Karpas-422 (cell line): ENCODE results near the gene IL17F. TPM values are rescaled to one million over a fixed set of nuclear protein-coding genes. Genes with fewer than 3 reads are reported as not detected.
A peak's percentile ranks its signal among the peaks of the same experiment; 100 is the strongest.
"Not testable (repeated sequence)": the region's sequence is repeated elsewhere in the genome, so short reads cannot be mapped to it uniquely, and the experiment has no call there.

Experiments
- DNase-seq: peaks from one replicate; pipeline ENCODE4 v3.0.0-alpha.2; 2015
- H2AFZ ChIP-seq: fragments of 200-600 bp; sonication (generic); 2 replicates; pipeline ENCODE4 v1.6.1; 2014; ENCODE audit warnings: antibody characterized with exemption, low read length, mixed read lengths
- H3K27ac ChIP-seq: fragments of 200-600 bp; sonication (generic); 2 replicates; pipeline ENCODE4 v1.5.1; 2014; ENCODE audit warnings: mild to moderate bottlenecking, low read length, moderate library complexity
- H3K27me3 ChIP-seq: fragments of 200-600 bp; sonication (generic); 2 replicates; pipeline ENCODE4 v1.6.1; 2014; ENCODE audit warnings: low read length, mixed read lengths
- H3K36me3 ChIP-seq: fragments of 200-600 bp; sonication (generic); 2 replicates; pipeline ENCODE4 v1.6.1; 2014; ENCODE audit warnings: low read length, mixed read lengths; ENCODE audit not compliant: insufficient read depth
- H3K4me1 ChIP-seq: fragments of 200-600 bp; sonication (generic); 2 replicates; pipeline ENCODE4 v1.6.1; 2014; ENCODE audit warnings: mild to moderate bottlenecking, low read length, mixed read lengths
- H3K4me2 ChIP-seq: fragments of 200-600 bp; sonication (generic); 2 replicates; pipeline ENCODE4 v1.6.1; 2014; ENCODE audit warnings: low read length, low read depth, mild to moderate bottlenecking; ENCODE audit not compliant: poor library complexity, severe bottlenecking
- H3K4me3 ChIP-seq: fragments of 200-600 bp; sonication (generic); 2 replicates; pipeline ENCODE4 v1.5.1; 2014; ENCODE audit warnings: mild to moderate bottlenecking, antibody characterized with exemption, low read length, mixed read lengths
- H3K79me2 ChIP-seq: fragments of 200-600 bp; sonication (generic); 2 replicates; pipeline ENCODE4 v1.6.1; 2014; ENCODE audit warnings: mild to moderate bottlenecking, low read length, mixed read lengths
- H3K9ac ChIP-seq: fragments of 200-600 bp; sonication (generic); 2 replicates; pipeline ENCODE4 v1.6.0; 2014; ENCODE audit warnings: low read length
- H3K9me2 ChIP-seq: fragments of 200-600 bp; sonication (generic), shearing (Covaris generic); replicated peaks from 2 replicates; pipeline ENCODE4 v1.6.0; 2014; ENCODE audit warnings: mild to moderate bottlenecking, low read length, moderate library complexity; ENCODE audit not compliant: insufficient read depth
- H3K9me3 ChIP-seq: fragments of 300-700, 200-600 bp; sonication (generic); 2 replicates; pipeline ENCODE4 v1.6.1; 2014; ENCODE audit warnings: low read length, mixed read lengths
- H4K20me1 ChIP-seq: fragments of 200-600 bp; sonication (generic); 2 replicates; pipeline ENCODE4 v1.6.1; 2014; ENCODE audit warnings: mild to moderate bottlenecking, antibody characterized with exemption, low read length, low read depth; ENCODE audit not compliant: insufficient read depth
- total RNA-seq: library from RNA; depleted of rRNA; stranded (reverse); fragments of >200 nt; shearing (Covaris generic); gene quantifications from 2 replicates; pipeline ENCODE4 v1.2.3, GENCODE V29; 2014; ENCODE audit warnings: low replicate concordance

Gene IL17F
- total RNA-seq, 1 experiment from 2014 or later, result not detected

DNA sequence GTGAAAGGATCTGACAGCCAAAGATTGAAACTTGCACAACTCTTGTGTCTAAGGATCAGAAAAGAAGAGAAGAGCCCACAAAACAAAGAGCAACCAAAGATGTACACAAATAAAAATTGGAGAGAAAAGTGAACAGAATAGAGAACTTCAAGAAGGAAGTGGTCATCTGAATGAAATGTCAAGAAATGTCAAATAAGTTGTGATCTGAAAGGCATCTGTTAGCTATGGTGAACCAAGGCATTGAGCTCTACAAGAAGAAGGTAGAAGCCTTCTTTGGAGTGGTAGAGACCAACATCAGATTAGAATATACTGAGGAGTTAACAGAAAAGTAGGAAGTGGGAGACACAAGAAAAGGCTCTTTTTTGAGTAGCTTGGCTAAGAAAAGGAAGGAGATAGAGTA lies 28.5 kb downstream of the IL17F start:
- no peak overlapping the region for H3K9ac ChIP-seq
- H3K27me3 ChIP-seq, result no peaks in the 10 kb centered on the region
- no peaks in the 10 kb centered on the region for H3K9me2 ChIP-seq
- no peak overlapping the region for H3K4me3 ChIP-seq
- no peaks in the 10 kb centered on the region for H3K4me1 ChIP-seq
- DNase-seq, result no peak
- H3K9me3 ChIP-seq, result no peaks in the 10 kb centered on the region
- no peaks in the 10 kb centered on the region for H3K36me3 ChIP-seq
- no peak overlapping the region for H3K4me2 ChIP-seq
- no peak overlapping the region for H2AFZ ChIP-seq
- no peaks in the 10 kb centered on the region for H4K20me1 ChIP-seq
- no peaks in the 10 kb centered on the region for H3K79me2 ChIP-seq
- H3K27ac ChIP-seq, result no peak overlapping the region

DNA sequence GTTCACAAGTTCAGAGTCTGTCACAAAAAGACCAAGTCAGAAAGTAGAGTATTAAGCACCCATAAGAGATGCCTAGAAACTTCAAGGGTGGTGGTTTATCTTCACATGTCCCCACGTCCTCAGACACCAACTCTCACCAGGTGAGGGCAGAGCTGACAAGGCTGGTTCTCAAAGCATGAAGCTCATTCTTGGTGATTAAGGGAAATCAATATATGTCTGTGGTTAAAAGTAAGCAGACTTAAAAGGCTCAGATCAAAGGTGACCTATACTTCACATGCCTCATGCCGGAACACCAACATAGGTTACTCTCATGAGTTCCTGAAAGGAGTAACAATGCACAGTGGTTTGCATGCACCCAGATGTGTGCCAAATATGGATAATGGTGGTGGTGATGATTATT lies 31.2 kb downstream of the IL17F start:
- H2AFZ ChIP-seq, result no peak overlapping the region
- no peak overlapping the region for H3K9ac ChIP-seq
- H3K4me2 ChIP-seq, result no peak overlapping the region
- H3K36me3 ChIP-seq, result no peaks in the 10 kb centered on the region
- H3K27ac ChIP-seq, result no peak overlapping the region
- H3K9me3 ChIP-seq, result no peaks in the 10 kb centered on the region
- H3K27me3 ChIP-seq, result no peaks in the 10 kb centered on the region
- no peak overlapping the region for H3K4me3 ChIP-seq
- no peaks in the 10 kb centered on the region for H3K9me2 ChIP-seq
- H3K79me2 ChIP-seq, result no peaks in the 10 kb centered on the region
- no peak for DNase-seq
- peaks cover 10% of the 10 kb centered on the region for H3K4me1 ChIP-seq
- H4K20me1 ChIP-seq, result no peaks in the 10 kb centered on the region

DNA sequence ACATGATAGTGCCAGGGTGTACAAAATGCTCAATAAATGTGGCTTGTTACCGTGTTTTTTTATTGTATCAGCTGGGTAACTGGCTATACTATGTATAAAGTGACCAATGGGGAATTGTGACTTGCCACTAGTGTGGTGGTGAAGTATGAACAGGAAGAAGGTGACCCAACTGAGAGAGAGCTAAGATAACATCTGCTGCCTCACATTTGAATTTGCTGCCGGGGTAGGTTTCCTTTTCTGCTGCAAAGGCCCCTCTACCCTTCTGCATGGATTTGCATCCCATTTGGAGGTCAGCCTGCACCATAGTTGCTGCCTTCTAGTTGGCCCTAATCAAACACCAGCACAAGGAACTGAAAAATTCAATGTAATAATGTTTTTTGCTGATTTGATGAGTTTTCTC lies 34.1 kb downstream of the IL17F start:
- H3K9ac ChIP-seq, result no peak overlapping the region
- H3K4me1 ChIP-seq, result peaks cover 10% of the 10 kb centered on the region
- H3K9me2 ChIP-seq, result no peaks in the 10 kb centered on the region
- no peaks in the 10 kb centered on the region for H3K9me3 ChIP-seq
- no peaks in the 10 kb centered on the region for H3K79me2 ChIP-seq
- no peaks in the 10 kb centered on the region for H3K27me3 ChIP-seq
- no peak overlapping the region for H2AFZ ChIP-seq
- peak; percentile 52 for DNase-seq
- no peaks in the 10 kb centered on the region for H4K20me1 ChIP-seq
- no peaks in the 10 kb centered on the region for H3K36me3 ChIP-seq
- H3K27ac ChIP-seq, result no peak overlapping the region
- H3K4me2 ChIP-seq, result no peak overlapping the region
- no peak overlapping the region for H3K4me3 ChIP-seq

DNA sequence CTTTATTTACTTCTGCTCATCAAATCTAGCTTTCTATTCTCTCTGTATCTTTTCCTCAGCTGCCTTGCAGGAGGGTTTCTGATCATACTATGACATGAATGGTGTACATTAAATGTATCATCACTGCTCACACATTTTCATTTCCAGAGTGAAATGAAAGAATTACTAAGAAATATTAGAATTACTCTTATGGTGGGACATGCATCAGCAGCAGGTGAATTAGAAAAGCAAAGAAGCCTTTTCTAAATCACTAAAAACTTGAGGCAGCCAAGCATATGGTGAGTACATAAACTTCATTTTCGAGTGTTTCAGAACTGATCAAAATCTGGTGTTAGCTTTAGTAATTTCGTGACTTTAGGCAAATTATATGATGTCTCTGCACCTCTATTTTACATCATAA lies 34.5 kb downstream of the IL17F start:
- Histone ChIP-seq H3K27ac (no peak overlapping the region), H3K36me3 (no peaks in the 10 kb centered on the region)

DNA sequence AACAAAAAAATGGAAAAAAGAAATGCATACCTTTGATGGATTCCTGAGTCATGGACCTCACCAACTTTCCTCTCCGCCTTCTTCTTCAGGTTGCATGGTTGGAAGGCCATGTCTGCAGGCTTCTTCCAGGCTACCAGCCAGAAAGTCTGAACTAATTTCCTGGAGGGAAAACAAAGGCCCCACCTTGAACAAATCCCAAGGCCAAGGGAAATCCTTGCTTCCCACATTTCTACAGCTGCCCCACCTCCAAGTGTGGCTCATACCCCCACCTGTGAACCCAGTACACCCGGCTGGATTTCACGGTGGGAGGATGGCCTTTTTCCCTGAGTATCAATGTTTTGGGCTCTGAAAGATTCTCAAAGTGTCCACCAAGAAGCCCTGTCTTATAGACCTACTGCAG lies 35.7 kb downstream of the IL17F start:
- DNase-seq, result no peak
- H3K79me2 ChIP-seq, result no peaks in the 10 kb centered on the region
- H3K27ac ChIP-seq, result no peak overlapping the region
- no peaks in the 10 kb centered on the region for H3K9me2 ChIP-seq
- peaks cover 10% of the 10 kb centered on the region for H3K4me1 ChIP-seq
- H3K36me3 ChIP-seq, result no peaks in the 10 kb centered on the region
- no peak overlapping the region for H3K4me2 ChIP-seq
- H3K9ac ChIP-seq, result no peak overlapping the region
- H2AFZ ChIP-seq, result no peak overlapping the region
- H3K27me3 ChIP-seq, result no peaks in the 10 kb centered on the region
- no peak overlapping the region for H3K4me3 ChIP-seq
- no peaks in the 10 kb centered on the region for H4K20me1 ChIP-seq
- H3K9me3 ChIP-seq, result no peaks in the 10 kb centered on the region

More for the DNA sequence above, 34.5 kb downstream of the IL17F start:
- Histone ChIP-seq H3K79me2 (no peaks in the 10 kb centered on the region), H3K4me1 (peaks cover 10% of the 10 kb centered on the region), H2AFZ (no peak overlapping the region), H3K4me2 (no peak overlapping the region), H3K9me2 (no peaks in the 10 kb centered on the region), H3K9ac (no peak overlapping the region), H3K27me3 (no peaks in the 10 kb centered on the region), H3K4me3 (no peak overlapping the region), H4K20me1 (no peaks in the 10 kb centered on the region), H3K9me3 (no peaks in the 10 kb centered on the region)
- no peak for DNase-seq

DNA sequence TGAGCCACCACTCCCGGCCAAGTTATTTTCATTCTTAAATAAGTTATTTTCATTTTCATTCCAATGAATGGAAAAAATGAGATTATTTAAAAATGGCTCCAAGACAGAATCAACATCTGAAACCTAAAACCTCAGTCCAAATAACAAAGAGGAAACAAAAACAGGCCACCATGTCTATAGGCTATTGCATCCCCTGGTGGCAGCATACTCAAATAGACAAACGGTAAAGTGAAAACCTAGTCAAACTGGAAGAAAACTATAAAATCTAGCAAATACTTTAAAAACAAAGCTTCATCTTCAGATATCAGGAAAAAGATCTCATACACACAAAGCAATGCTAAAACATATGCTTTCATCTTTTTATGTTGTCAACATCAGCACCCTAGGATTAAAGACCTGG lies 37.2 kb downstream of the IL17F start:
- Histone ChIP-seq H3K4me3 (no peak overlapping the region), H3K9me2 (no peaks in the 10 kb centered on the region), H4K20me1 (no peaks in the 10 kb centered on the region), H3K4me1 (peaks cover 10% of the 10 kb centered on the region), H3K27ac (no peak overlapping the region), H3K27me3 (no peaks in the 10 kb centered on the region), H3K36me3 (no peaks in the 10 kb centered on the region), H3K9me3 (no peaks in the 10 kb centered on the region), H3K79me2 (no peaks in the 10 kb centered on the region), H2AFZ (no peak overlapping the region), H3K4me2 (no peak overlapping the region), H3K9ac (no peak overlapping the region)
- no peak for DNase-seq

DNA sequence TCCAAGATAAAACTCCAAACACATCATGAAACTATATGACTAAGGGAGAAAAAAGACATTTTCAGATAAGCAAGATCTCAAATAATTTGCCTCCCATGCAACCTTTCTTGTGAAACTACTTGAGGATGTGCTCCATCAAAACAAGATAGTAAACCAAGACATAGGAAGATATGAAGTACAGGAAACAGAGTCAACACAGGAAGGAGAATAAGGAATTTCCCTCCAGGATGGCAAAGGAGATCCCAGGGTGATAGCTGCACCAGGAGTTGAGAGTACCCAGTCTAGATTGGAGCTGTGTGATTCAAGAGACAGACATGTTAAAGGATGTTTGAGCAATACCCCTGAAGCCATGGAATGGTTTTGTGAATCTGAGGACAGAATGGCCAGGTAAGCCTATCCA lies 42.8 kb downstream of the IL17F start:
- Histone ChIP-seq H3K9ac (no peak overlapping the region), H3K27ac (no peak overlapping the region), H3K36me3 (no peaks in the 10 kb centered on the region), H3K4me3 (no peak overlapping the region), H3K27me3 (no peaks in the 10 kb centered on the region), H3K9me2 (no peaks in the 10 kb centered on the region), H4K20me1 (no peaks in the 10 kb centered on the region), H2AFZ (no peak overlapping the region), H3K79me2 (no peaks in the 10 kb centered on the region), H3K4me1 (no peaks in the 10 kb centered on the region), H3K4me2 (no peak overlapping the region), H3K9me3 (no peaks in the 10 kb centered on the region)
- DNase-seq, result no peak

DNA sequence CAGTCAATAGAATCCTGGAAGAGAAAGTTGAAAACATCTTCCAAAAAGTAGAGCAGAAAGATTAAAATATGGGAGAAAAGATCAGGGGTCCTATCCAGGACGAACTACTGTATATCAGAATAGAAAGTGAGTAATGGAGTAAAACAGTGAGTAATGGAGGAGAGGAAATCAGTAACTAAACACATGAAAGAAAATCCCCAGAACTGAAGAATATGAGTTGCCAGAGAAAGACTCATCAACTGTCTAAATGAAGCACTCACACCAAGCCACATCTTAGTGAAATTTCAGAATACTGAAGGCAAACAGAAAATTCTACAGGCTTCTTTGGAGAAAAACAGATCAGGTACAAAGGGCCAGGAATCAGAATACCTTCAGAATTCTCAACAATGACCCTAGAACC lies 43.3 kb downstream of the IL17F start:
- DNase-seq, result no peak
- no peak overlapping the region for H2AFZ ChIP-seq
- H3K9me2 ChIP-seq, result no peaks in the 10 kb centered on the region
- H3K4me1 ChIP-seq, result no peaks in the 10 kb centered on the region
- no peak overlapping the region for H3K9ac ChIP-seq
- H3K27me3 ChIP-seq, result no peaks in the 10 kb centered on the region
- no peak overlapping the region for H3K4me2 ChIP-seq
- no peak overlapping the region for H3K27ac ChIP-seq
- H3K4me3 ChIP-seq, result no peak overlapping the region
- H3K79me2 ChIP-seq, result no peaks in the 10 kb centered on the region
- H3K9me3 ChIP-seq, result no peaks in the 10 kb centered on the region
- no peaks in the 10 kb centered on the region for H3K36me3 ChIP-seq
- no peaks in the 10 kb centered on the region for H4K20me1 ChIP-seq

DNA sequence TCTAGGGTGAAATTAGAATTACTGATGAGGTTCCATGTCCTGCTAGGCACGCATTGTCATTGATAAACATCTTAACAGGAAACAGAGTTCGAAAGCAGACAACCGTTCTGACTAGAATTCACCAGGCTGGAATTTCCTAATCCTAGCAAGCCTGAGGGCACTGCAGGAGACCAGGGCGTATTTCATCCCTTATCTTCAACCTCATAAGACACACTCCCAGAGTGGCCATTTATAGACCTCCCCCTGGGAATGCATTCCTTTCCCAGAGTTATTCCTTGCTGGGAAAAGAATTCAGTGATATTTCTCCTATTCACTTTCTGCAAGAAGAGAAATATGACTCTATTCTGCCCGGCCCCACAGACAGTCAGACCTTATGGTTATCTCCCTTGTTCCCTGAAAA lies 44.2 kb downstream of the IL17F start:
- not testable (repeated sequence) for DNase-seq, H3K9me2 ChIP-seq, H3K27ac ChIP-seq, H3K4me1 ChIP-seq, H3K9ac ChIP-seq, H3K9me3 ChIP-seq, H2AFZ ChIP-seq, H4K20me1 ChIP-seq, H3K4me3 ChIP-seq, H3K27me3 ChIP-seq, H3K79me2 ChIP-seq, H3K4me2 ChIP-seq, H3K36me3 ChIP-seq
